GM06990 (cell line): Measurements from ENCODE around the gene APOA4.

Source experiments
- DNase-seq: peaks from one replicate; pipeline ENCODE4 v3.0.0-alpha.2; 2011; ENCODE audit not compliant: insufficient read length; ENCODE audit errors: extremely low read depth
- H3K27me3 ChIP-seq: replicated peaks from 2 replicates; pipeline ENCODE4 v1.6.0; 2011; ENCODE audit warnings: low read length; ENCODE audit not compliant: control insufficient read depth, insufficient read depth
- H3K36me3 ChIP-seq: 2 replicates; pipeline ENCODE4 v1.5.1; 2011; ENCODE audit warnings: low read length; ENCODE audit not compliant: control insufficient read depth, insufficient read depth
- H3K4me3 ChIP-seq: replicated peaks from 2 replicates; pipeline ENCODE4 v1.5.1; 2011; ENCODE audit warnings: low read depth, mild to moderate bottlenecking, control low read depth, low read length
- CTCF ChIP-seq: IDR thresholded peaks from 2 replicates; pipeline ENCODE4 v1.5.1; 2011; ENCODE audit warnings: low read length, control low read depth, mild to moderate bottlenecking, inconsistent platforms; ENCODE audit not compliant: insufficient read depth, poor library complexity, severe bottlenecking

Gene APOA4

DNA sequence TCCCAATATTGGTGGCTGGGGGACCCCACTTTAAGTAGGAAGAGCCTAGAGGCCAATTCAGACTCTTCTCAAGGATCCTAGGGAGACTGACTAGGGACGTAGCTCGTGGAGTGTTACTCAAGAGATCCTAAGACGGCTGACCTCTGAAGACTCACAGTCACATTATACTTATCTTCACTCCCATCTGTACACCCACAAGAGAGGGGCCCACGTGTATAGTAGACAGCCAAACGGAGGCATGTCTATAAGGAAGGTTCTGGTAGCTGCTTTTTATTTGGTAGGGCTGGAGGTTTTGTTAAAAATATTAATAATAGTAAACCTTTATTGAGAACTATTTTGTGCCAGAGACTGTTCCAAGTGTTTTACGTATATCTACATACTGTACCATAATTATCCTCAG, 37.2 kb upstream of the APOA4 start:
- no peak for TF ChIP-seq CTCF
- DNase-seq: no peak
- Histone ChIP-seq H3K4me3 (no peak overlapping the region), H3K36me3 (peaks cover 21% of the 10 kb centered on the region), H3K27me3 (no peaks in the 10 kb centered on the region)

DNA sequence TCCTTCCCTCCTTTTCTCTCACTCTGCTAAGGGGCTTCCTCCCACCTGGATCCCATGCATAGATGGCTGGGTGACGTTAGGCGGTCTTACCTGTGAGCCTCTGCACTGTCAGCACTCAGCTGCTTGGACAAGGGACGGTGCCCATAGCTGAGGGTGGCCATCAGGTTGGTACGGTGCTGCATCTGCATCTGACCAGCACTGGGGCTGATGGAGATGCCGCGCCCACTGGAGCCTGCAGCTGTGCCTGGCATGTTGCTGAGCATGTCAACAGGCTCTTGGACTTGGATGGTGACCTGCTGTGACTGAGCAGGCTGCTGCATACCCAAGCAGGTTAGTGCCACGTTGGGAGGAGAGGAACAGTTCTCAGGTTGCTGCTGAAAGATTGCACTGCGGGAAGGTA, 36.1 kb upstream of the APOA4 start:
- DNase-seq: no peak
- Histone ChIP-seq H3K36me3 (peaks cover 21% of the 10 kb centered on the region), H3K4me3 (no peak overlapping the region), H3K27me3 (no peaks in the 10 kb centered on the region)
- TF ChIP-seq CTCF: no peak

- DNase-seq: no peak
- H3K36me3 ChIP-seq: peaks cover 16% of the 10 kb centered on the region
- TF ChIP-seq CTCF: no peak
- no peak overlapping the region for H3K4me3 ChIP-seq
- no peaks in the 10 kb centered on the region for H3K27me3 ChIP-seq
Observed at GRCh38 chr11:116857936-116858335, 34.8 kb upstream of the APOA4 start.

DNA sequence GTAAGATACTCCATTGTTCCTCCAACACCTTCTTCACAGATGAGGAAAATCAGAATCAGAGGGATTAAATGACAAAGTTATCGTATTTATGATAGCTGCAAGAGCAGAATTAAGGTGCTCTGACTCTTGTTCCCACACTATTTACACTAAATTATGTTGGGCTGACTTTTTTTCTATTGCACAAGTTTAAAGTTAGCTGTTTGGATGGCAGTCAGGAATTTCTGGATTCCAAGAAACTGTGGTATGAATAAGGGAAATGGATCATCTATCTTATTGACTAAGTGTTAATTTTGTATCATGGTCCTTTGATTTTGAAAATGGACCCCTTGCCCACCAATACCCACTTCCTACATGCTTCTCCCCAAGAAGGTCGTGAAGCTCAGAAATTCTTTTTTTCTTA, 34.2 kb upstream of the APOA4 start:
- H3K27me3 ChIP-seq: no peaks in the 10 kb centered on the region
- no peak for DNase-seq
- peaks cover 14% of the 10 kb centered on the region for H3K36me3 ChIP-seq
- no peak for TF ChIP-seq CTCF
- no peak overlapping the region for H3K4me3 ChIP-seq

- Histone ChIP-seq H3K27me3 (no peaks in the 10 kb centered on the region), H3K4me3 (no peak overlapping the region), H3K36me3 (peaks cover 7% of the 10 kb centered on the region)
- TF ChIP-seq CTCF: no peak
- DNase-seq: no peak
Observed at GRCh38 chr11:116856423-116856822, 33.3 kb upstream of the APOA4 start.

- Histone ChIP-seq H3K36me3 (peaks cover 7% of the 10 kb centered on the region), H3K4me3 (no peak overlapping the region), H3K27me3 (no peaks in the 10 kb centered on the region)
- DNase-seq: no peak
- no peak for TF ChIP-seq CTCF
Observed at GRCh38 chr11:116855413-116855812, 32.3 kb upstream of the APOA4 start.
